ENCODE results near the gene CROCC. TPM values are rescaled to one million over a fixed set of nuclear protein-coding genes. Genes with fewer than 3 reads are reported as not detected.

Gene CROCC
- total RNA-seq, 4 donors from 2014 or later, result 13.0 to 149 (median 23.7) TPM

DNA sequence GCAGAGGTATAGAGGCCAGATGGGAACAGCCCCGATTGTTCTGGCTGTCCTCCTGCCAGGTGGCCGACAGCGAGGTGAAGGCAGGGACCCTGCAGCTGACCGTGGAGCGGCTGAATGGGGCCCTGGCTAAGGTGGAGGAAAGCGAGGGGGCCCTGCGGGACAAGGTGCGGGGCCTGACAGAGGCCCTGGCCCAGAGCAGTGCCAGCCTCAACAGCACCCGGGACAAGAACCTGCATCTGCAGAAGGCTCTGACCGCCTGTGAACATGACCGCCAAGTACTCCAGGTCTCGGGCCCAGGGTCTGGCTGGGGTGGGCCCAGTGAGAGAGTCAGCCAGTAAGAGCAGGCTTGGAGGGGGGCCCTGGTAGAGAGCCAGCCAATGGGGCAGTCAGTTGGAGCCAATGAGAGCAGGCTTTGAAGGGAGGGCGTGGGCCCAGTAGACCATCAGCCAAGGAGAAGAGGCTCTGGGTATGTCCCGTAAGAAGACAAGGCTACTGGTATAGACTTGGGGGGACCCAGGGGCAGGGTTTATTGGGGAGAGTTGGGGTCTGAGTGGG is 47.4 kb downstream of the CROCC start:
- intact Hi-C loops (cut with DNase I; ENCODE audit: low total_unique reads) (no loop called here), in situ Hi-C loops (cut with MboI; ENCODE audit: low pct_ligation_motif_present in 1 of 4, low pct_unique_long_range_greater_than_20kb in 1 of 4, low sequenced_read_pairs in 3 of 4) (loop anchor here in 1 of 4 donors (10.0 kb wide), 1 partner anchor 76 kb away; no protein-coding TSS in a partner anchor)
- TF ChIP-seq, protein P1, sequence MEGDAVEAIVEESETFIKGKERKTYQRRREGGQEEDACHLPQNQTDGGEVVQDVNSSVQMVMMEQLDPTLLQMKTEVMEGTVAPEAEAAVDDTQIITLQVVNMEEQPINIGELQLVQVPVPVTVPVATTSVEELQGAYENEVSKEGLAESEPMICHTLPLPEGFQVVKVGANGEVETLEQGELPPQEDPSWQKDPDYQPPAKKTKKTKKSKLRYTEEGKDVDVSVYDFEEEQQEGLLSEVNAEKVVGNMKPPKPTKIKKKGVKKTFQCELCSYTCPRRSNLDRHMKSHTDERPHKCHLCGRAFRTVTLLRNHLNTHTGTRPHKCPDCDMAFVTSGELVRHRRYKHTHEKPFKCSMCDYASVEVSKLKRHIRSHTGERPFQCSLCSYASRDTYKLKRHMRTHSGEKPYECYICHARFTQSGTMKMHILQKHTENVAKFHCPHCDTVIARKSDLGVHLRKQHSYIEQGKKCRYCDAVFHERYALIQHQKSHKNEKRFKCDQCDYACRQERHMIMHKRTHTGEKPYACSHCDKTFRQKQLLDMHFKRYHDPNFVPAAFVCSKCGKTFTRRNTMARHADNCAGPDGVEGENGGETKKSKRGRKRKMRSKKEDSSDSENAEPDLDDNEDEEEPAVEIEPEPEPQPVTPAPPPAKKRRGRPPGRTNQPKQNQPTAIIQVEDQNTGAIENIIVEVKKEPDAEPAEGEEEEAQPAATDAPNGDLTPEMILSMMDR (IDR thresholded peaks at IDR 0.05), result no peak
- TF ChIP-seq POLR2AphosphoS5 (IDR thresholded peaks at IDR 0.05), result no peak
- no peak for TF ChIP-seq POLR2A (IDR thresholded peaks at IDR 0.05)
- no peak for TF ChIP-seq EP300 (IDR thresholded peaks at IDR 0.05; ENCODE audit: low read depth)
- 60 to 91% methylated on average over 1 to 14 of the region's 14 CpGs for WGBS, 2 donors (ENCODE audit: low coverage in 1 of 2)
- Histone ChIP-seq H3K36me3 (no peaks in the 10 kb centered on the region), H3K9me3 (no peaks in the 10 kb centered on the region), H3K27me3 (no peaks in the 10 kb centered on the region), H3K4me1 (peaks cover 0 to 13% (median 10%) of the 10 kb centered on the region in 4 donors), H3K4me3 (no peak overlapping the region), H3K27ac (no peak overlapping the region)
- no peak for DNase-seq

DNA sequence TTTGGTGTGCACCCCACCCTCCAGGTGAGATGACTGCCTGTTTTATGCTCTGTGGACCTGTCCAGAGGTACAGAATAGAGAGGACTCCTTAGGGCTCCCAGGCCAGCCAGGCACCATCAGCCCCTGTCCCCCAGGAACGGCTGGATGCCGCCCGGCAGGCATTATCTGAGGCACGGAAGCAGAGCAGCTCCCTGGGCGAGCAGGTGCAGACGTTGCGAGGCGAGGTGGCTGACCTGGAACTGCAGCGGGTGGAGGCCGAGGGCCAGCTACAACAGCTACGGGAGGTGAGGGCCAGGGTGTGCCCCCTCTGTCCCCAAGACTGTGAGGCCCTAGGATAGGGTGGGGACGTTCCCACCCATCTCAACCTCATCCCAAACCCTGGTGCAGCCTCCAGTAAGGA is 47.9 kb downstream of the CROCC start:
- TF ChIP-seq POLR2A (IDR thresholded peaks at IDR 0.05) (no peak), EP300 (IDR thresholded peaks at IDR 0.05; ENCODE audit: low read depth) (no peak), POLR2AphosphoS5 (IDR thresholded peaks at IDR 0.05) (no peak)
- TF ChIP-seq, protein P1 (IDR thresholded peaks at IDR 0.05), result no peak
- Histone ChIP-seq H3K36me3 (no peaks in the 10 kb centered on the region), H3K27me3 (no peaks in the 10 kb centered on the region), H3K4me3 (no peak overlapping the region), H3K27ac (no peak overlapping the region), H3K9me3 (no peaks in the 10 kb centered on the region), H3K4me1 (peaks cover 0 to 13% (median 10%) of the 10 kb centered on the region in 4 donors)
- 91% methylated on average over 12 of the region's 12 CpGs; no CpG with 5 or more reads in 1 of the 2 donors for WGBS, 2 donors (ENCODE audit: low coverage in 1 of 2)
- in situ Hi-C loops (cut with MboI; ENCODE audit: low pct_ligation_motif_present in 1 of 4, low pct_unique_long_range_greater_than_20kb in 1 of 4, low sequenced_read_pairs in 3 of 4), result loop anchor here in 1 of 4 donors (10.0 kb wide), 1 partner anchor 75 kb away; no protein-coding TSS in a partner anchor
- intact Hi-C loops (cut with DNase I; ENCODE audit: low total_unique reads), result no loop called here
- no peak for DNase-seq

DNA sequence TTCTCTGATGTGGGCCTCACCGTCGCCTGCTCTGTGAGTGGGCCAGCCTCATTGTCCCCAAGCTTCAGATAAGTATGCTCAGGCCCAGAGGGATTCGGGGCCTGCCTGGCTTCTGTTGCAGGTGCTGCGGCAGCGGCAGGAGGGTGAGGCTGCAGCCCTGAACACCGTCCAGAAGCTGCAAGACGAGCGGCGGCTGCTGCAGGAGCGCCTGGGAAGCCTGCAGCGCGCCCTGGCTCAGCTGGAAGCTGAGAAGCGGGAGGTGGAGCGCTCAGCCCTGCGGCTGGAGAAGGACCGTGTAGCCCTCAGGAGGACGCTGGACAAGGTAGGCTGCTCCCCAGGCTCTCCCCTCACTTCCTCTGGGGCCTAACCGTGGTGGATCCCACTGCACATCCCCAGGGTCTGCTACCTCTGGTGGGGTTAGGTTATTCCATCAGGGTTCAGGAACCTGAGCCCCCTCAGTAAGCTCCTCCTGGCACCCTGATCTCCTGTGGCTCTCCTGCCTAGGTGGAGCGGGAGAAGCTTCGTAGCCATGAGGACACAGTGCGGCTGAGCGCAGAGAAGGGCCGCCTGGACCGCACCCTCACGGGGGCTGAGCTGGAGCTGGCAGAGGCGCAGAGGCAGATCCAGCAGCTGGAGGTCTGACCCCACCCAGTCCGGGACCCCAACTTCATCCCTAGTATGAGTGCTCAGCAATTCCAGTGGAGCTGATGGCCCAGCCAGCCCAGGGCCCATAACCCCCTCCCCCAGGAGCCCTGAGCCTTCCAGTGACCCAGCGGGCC is 48.6 kb downstream of the CROCC start:
- H3K36me3 ChIP-seq, result no peaks in the 10 kb centered on the region
- H3K9me3 ChIP-seq, result no peaks in the 10 kb centered on the region
- WGBS, 2 donors (ENCODE audit: low coverage in 1 of 2), result 87 to 92% methylated on average over 3 to 28 of the region's 28 CpGs
- intact Hi-C loops (cut with DNase I; ENCODE audit: low total_unique reads), result no loop called here
- H3K4me1 ChIP-seq, result peaks cover 0 to 13% (median 10%) of the 10 kb centered on the region in 4 donors
- H3K27ac ChIP-seq, result no peak overlapping the region
- in situ Hi-C loops (cut with MboI; ENCODE audit: low pct_ligation_motif_present in 1 of 4, low pct_unique_long_range_greater_than_20kb in 1 of 4, low sequenced_read_pairs in 3 of 4), result no loop called here
- no peak for DNase-seq
- H3K4me3 ChIP-seq, result no peak overlapping the region
- TF ChIP-seq POLR2A (IDR thresholded peaks at IDR 0.05) (no peak), POLR2AphosphoS5 (IDR thresholded peaks at IDR 0.05) (no peak), EP300 (IDR thresholded peaks at IDR 0.05; ENCODE audit: low read depth) (no peak)
- TF ChIP-seq, protein P1 (IDR thresholded peaks at IDR 0.05), result no peak
- no peaks in the 10 kb centered on the region for H3K27me3 ChIP-seq

DNA sequence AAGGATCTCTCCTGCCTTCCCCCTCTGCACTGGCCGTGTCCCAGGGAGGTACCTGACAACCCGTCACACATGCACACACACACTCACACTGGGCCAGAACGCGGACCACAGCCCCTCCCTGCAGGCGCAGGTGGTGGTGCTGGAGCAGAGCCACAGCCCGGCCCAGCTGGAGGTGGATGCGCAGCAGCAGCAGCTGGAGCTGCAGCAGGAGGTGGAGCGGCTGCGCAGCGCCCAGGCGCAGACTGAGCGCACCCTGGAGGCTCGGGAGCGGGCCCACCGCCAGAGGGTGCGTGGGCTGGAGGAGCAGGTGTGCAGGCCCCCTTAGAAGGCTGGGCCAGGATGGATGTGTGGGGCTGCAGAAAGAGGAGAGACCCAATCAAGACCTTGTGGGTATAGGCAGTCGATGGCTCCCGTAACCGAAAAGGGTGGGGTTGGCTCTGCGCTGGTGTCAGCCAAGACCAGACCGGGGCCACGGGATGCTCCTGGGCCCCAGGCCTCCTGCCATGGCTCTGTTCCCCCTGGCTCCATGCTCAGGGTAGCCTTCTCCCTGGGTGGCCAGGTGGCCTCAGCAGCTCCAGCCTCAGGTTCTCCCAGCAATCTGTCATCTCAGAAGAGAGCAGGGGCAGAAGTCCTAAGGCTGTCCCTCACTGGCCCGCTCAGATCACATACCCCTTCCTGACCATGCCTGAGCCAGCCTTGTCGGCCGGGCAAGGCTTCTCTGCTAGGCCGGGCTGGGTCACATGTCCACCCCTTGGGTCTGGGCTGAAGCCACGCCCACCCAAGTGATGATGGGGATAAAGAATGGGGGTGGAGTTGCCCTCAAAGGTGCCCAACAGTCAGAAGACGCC is 49.8 kb downstream of the CROCC start:
- Histone ChIP-seq H3K27me3 (no peaks in the 10 kb centered on the region), H3K36me3 (no peaks in the 10 kb centered on the region), H3K4me3 (no peak overlapping the region), H3K9me3 (no peaks in the 10 kb centered on the region), H3K4me1 (peaks cover 0 to 13% (median 9%) of the 10 kb centered on the region in 4 donors), H3K27ac (peak overlapping the region in 1 of 4 donors; percentile 17)
- no peak for DNase-seq
- in situ Hi-C loops (cut with MboI; ENCODE audit: low pct_ligation_motif_present in 1 of 4, low pct_unique_long_range_greater_than_20kb in 1 of 4, low sequenced_read_pairs in 3 of 4) (no loop called here), intact Hi-C loops (cut with DNase I; ENCODE audit: low total_unique reads) (no loop called here)
- TF ChIP-seq POLR2AphosphoS5 (IDR thresholded peaks at IDR 0.05) (no peak), POLR2A (IDR thresholded peaks at IDR 0.05) (no peak), EP300 (IDR thresholded peaks at IDR 0.05; ENCODE audit: low read depth) (no peak)
- TF ChIP-seq, protein P1 (IDR thresholded peaks at IDR 0.05), result no peak
- 56 to 58% methylated on average over 3 to 26 of the region's 28 CpGs for WGBS, 2 donors (ENCODE audit: low coverage in 1 of 2)

Measured in transverse colon (tissue), 4 donors.